ENCODE data around the gene KRTDAP. TPM values are rescaled to one million over a fixed set of nuclear protein-coding genes. Genes with fewer than 3 reads are reported as not detected.

The KRTDAP gene
- polyA plus RNA-seq, 1 of the 3 experiments (the other 2 are of a cell fraction), result not detected

GRCh38 chr19:35500611-35501010 is 10.3 kb upstream of the KRTDAP start:
- H3K4me1 ChIP-seq (ENCODE audit: control insufficient read depth in 1 of 2, insufficient read depth in 2 of 2, low read depth in 1 of 2, low read length in 1 of 2), result no peaks in the 10 kb centered on the region
- 39% methylated on average over 10 of the region's 10 CpGs for WGBS (ENCODE audit: low lambda C conversion rate)
- DNase-seq, result no peak
- H2AFZ ChIP-seq (ENCODE audit: low read depth), result no peak overlapping the region
- H3K36me3 ChIP-seq (replicated peaks in 1 of 2; ENCODE audit: control insufficient read depth in 1 of 2, insufficient read depth in 2 of 2, low read length in 1 of 2), result no peaks in the 10 kb centered on the region
- H3K9ac ChIP-seq, result no peak overlapping the region
- TF ChIP-seq JUND (IDR thresholded peaks at IDR 0.05) (no peak), GATA2 (CRISPR knock-in tag; IDR thresholded peaks at IDR 0.05) (no peak), MXI1 (IDR thresholded peaks at IDR 0.05; ENCODE audit: low read depth, low read length) (no peak), YY1 (IDR thresholded peaks at IDR 0.05; ENCODE audit: low read depth) (no peak), RXRA (IDR thresholded peaks at IDR 0.05; ENCODE audit: borderline replicate concordance, low read depth) (no peak), CTCF (IDR thresholded peaks at IDR 0.05) (no peak)
- TF ChIP-seq, protein P1, sequence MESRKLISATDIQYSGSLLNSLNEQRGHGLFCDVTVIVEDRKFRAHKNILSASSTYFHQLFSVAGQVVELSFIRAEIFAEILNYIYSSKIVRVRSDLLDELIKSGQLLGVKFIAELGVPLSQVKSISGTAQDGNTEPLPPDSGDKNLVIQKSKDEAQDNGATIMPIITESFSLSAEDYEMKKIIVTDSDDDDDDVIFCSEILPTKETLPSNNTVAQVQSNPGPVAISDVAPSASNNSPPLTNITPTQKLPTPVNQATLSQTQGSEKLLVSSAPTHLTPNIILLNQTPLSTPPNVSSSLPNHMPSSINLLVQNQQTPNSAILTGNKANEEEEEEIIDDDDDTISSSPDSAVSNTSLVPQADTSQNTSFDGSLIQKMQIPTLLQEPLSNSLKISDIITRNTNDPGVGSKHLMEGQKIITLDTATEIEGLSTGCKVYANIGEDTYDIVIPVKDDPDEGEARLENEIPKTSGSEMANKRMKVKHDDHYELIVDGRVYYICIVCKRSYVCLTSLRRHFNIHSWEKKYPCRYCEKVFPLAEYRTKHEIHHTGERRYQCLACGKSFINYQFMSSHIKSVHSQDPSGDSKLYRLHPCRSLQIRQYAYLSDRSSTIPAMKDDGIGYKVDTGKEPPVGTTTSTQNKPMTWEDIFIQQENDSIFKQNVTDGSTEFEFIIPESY (IDR thresholded peaks at IDR 0.05; ENCODE audit: borderline replicate concordance, low read depth), result no peak
- H3K9me2 ChIP-seq, result no peaks in the 10 kb centered on the region
- H3K9me3 ChIP-seq, result no peaks in the 10 kb centered on the region
- H3K27ac ChIP-seq (ENCODE audit: low read depth in 2 of 2, low read length in 1 of 2), result no peak overlapping the region
- peaks cover 92% of the 10 kb centered on the region for H3K27me3 ChIP-seq (ENCODE audit: insufficient read depth)
- H3K4me3 ChIP-seq (ENCODE audit: low read depth in 2 of 2, low read length in 1 of 2), result no peak overlapping the region
- no peaks in the 10 kb centered on the region for H4K20me1 ChIP-seq (ENCODE audit: insufficient read depth)
- CTCF ChIA-PET, result interaction anchor here (1.4 to 1.9 kb wide), 2 partner anchors 10 to 148 kb away, joined by 7 to 12 read pairs; no protein-coding TSS in a partner anchor
- H3K4me2 ChIP-seq, result no peak overlapping the region
- no peaks in the 10 kb centered on the region for H3K79me2 ChIP-seq (ENCODE audit: insufficient read depth)
- no peaks in the 10 kb centered on the region for H3F3A ChIP-seq (replicated peaks; ENCODE audit: insufficient read depth)
- POLR2A ChIA-PET, result no interaction called here

DNA sequence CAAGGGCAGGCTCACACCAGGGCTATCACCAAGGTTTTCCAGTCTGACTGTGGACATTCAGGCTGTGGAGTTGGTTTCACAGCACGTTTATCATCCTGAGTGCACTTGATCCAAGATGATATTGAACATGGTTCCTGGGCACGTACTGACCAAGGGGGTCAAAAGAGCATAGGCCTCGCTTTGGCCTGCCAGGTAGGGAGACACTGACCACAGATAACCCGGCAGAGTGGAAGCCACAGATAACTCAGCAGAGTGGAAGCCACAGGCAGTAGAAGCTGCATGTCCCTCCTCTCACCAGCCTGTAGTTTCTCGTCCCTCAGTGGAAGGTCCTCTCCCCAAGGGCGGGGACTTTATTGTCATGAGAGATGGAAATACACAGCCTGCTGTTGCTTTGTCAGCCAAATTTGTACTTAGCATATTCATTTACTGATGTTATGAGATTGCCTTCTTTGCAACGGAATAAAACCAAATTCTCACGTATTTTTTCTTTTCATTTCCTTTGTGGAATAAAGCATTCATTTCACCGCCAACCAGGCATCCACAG is 8.8 kb upstream of the KRTDAP start:
- Histone ChIP-seq H3F3A (replicated peaks; ENCODE audit: insufficient read depth) (no peaks in the 10 kb centered on the region), H3K36me3 (replicated peaks in 1 of 2; ENCODE audit: control insufficient read depth in 1 of 2, insufficient read depth in 2 of 2, low read length in 1 of 2) (no peaks in the 10 kb centered on the region), H3K27me3 (ENCODE audit: insufficient read depth) (peaks cover 86% of the 10 kb centered on the region), H3K4me1 (ENCODE audit: control insufficient read depth in 1 of 2, insufficient read depth in 2 of 2, low read depth in 1 of 2, low read length in 1 of 2) (peaks cover 0 to 2% of the 10 kb centered on the region in 2 experiments; a peak in 1 of 4 replicates), H2AFZ (ENCODE audit: low read depth) (no peak overlapping the region), H3K27ac (ENCODE audit: low read depth in 2 of 2, low read length in 1 of 2) (no peak overlapping the region), H3K79me2 (ENCODE audit: insufficient read depth) (no peaks in the 10 kb centered on the region), H3K9ac (no peak overlapping the region), H3K4me3 (ENCODE audit: low read depth in 2 of 2, low read length in 1 of 2) (no peak overlapping the region), H4K20me1 (ENCODE audit: insufficient read depth) (no peaks in the 10 kb centered on the region), H3K4me2 (no peak overlapping the region), H3K9me2 (no peaks in the 10 kb centered on the region), H3K9me3 (no peaks in the 10 kb centered on the region)
- no peak for DNase-seq
- POLR2A ChIA-PET, result no interaction called here
- 51% methylated on average over 8 of the region's 9 CpGs for WGBS (ENCODE audit: low lambda C conversion rate)
- TF ChIP-seq, protein P2, sequence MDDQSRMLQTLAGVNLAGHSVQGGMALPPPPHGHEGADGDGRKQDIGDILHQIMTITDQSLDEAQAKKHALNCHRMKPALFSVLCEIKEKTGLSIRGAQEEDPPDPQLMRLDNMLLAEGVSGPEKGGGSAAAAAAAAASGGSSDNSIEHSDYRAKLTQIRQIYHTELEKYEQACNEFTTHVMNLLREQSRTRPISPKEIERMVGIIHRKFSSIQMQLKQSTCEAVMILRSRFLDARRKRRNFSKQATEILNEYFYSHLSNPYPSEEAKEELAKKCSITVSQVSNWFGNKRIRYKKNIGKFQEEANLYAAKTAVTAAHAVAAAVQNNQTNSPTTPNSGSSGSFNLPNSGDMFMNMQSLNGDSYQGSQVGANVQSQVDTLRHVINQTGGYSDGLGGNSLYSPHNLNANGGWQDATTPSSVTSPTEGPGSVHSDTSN (IDR thresholded peaks at IDR 0.05), result no peak
- TF ChIP-seq CTCF (IDR thresholded peaks at IDR 0.05) (no peak), SMC3 (IDR thresholded peaks at IDR 0.05; ENCODE audit: low read depth, low read length) (no peak), POLR2AphosphoS5 (IDR thresholded peaks at IDR 0.05; ENCODE audit: low read depth, low read length) (no peak), RAD21 (IDR thresholded peaks at IDR 0.05; ENCODE audit: low read length) (no peak), FOXJ3 (CRISPR knock-in tag; IDR thresholded peaks at IDR 0.05) (no peak), JUND (IDR thresholded peaks at IDR 0.05) (no peak), FOSL2 (IDR thresholded peaks at IDR 0.05; ENCODE audit: borderline replicate concordance, low read depth) (no peak), CHD2 (IDR thresholded peaks at IDR 0.05; ENCODE audit: low read length, partially characterized antibody) (no peak), USF2 (IDR thresholded peaks at IDR 0.05; ENCODE audit: borderline replicate concordance, low read depth, low read length) (no peak), ELF1 (IDR thresholded peaks at IDR 0.05) (no peak), TCF12 (IDR thresholded peaks at IDR 0.05) (no peak), EZH2phosphoT487 (IDR thresholded peaks at IDR 0.05; ENCODE audit: borderline replicate concordance, low read depth) (no peak), MXI1 (IDR thresholded peaks at IDR 0.05; ENCODE audit: low read depth, low read length) (no peak), GATA2 (CRISPR knock-in tag; IDR thresholded peaks at IDR 0.05) (no peak)
- CTCF ChIA-PET, result no interaction called here

Data from SK-N-SH (cell line).